Ishikawa (cell line): ENCODE results near the gene RSU1.

Experiments
- CEBPB ChIP-seq: IDR thresholded peaks from 2 replicates; pipeline ENCODE4 v1.6.1; 2012
- CREB1 ChIP-seq: IDR thresholded peaks from 2 replicates; pipeline ENCODE4 v1.6.1; 2012; ENCODE audit warnings: low read depth
- EGR1 ChIP-seq: IDR thresholded peaks from 2 replicates; pipeline ENCODE4 v1.6.1; 2012
- EP300 ChIP-seq: IDR thresholded peaks from 2 replicates; pipeline ENCODE4 v1.6.1; 2012; ENCODE audit warnings: borderline replicate concordance
- FOXM1 ChIP-seq: IDR thresholded peaks from 2 replicates; pipeline ENCODE4 v1.6.1; 2012; ENCODE audit warnings: low read depth, borderline replicate concordance
- MAX ChIP-seq: IDR thresholded peaks from 2 replicates; pipeline ENCODE4 v1.6.1; 2012
- NFIC ChIP-seq: IDR thresholded peaks from 2 replicates; pipeline ENCODE4 v1.6.1; 2012
- RAD21 ChIP-seq: IDR thresholded peaks from 2 replicates; pipeline ENCODE4 v1.6.1; 2012; ENCODE audit warnings: low read depth
- TAF1 ChIP-seq: IDR thresholded peaks from 2 replicates; pipeline ENCODE4 v1.6.1; 2012; ENCODE audit warnings: low read depth, mild to moderate bottlenecking
- TCF12 ChIP-seq: IDR thresholded peaks from 2 replicates; pipeline ENCODE4 v1.6.1; 2012; ENCODE audit warnings: low read depth
- TEAD4 ChIP-seq: IDR thresholded peaks from 2 replicates; pipeline ENCODE4 v1.6.1; 2012
- YY1 ChIP-seq: IDR thresholded peaks from 2 replicates; pipeline ENCODE4 v1.6.1; 2012; ENCODE audit warnings: low read depth
- TF ChIP-seq, protein P1 (sequence below): IDR thresholded peaks from 2 replicates; pipeline ENCODE4 v1.6.1; 2012; ENCODE audit warnings: low read depth, mild to moderate bottlenecking
- TF ChIP-seq, protein P2 (sequence below): IDR thresholded peaks from 2 replicates; pipeline ENCODE4 v1.6.1; 2012

DNA sequence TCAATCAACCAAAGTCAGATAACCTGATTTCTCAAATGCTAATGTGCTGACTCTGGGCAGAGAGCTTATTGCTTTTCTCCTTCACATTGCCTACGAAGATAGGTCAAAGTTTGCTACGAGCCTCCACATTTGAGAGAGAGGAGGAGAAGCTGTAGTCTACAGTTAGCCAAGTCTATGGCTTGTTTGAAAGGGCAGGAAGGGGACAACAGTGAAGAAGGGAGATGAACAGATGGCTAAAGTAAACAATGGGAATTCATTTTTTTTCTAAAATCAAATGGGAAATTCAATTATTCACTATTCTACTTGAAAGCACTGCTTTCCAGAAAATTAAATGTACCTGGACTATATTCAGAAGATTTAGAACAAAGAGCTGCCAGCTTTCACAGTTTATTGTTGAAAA is 168.9 kb downstream of the RSU1 start:
- TF ChIP-seq TCF12 (no peak), TAF1 (no peak), EGR1 (no peak), YY1 (no peak), MAX (no peak), EP300 (no peak), CEBPB (no peak), TEAD4 (no peak), CREB1 (no peak), FOXM1 (no peak), NFIC (no peak), RAD21 (no peak)
- TF ChIP-seq, protein P1, sequence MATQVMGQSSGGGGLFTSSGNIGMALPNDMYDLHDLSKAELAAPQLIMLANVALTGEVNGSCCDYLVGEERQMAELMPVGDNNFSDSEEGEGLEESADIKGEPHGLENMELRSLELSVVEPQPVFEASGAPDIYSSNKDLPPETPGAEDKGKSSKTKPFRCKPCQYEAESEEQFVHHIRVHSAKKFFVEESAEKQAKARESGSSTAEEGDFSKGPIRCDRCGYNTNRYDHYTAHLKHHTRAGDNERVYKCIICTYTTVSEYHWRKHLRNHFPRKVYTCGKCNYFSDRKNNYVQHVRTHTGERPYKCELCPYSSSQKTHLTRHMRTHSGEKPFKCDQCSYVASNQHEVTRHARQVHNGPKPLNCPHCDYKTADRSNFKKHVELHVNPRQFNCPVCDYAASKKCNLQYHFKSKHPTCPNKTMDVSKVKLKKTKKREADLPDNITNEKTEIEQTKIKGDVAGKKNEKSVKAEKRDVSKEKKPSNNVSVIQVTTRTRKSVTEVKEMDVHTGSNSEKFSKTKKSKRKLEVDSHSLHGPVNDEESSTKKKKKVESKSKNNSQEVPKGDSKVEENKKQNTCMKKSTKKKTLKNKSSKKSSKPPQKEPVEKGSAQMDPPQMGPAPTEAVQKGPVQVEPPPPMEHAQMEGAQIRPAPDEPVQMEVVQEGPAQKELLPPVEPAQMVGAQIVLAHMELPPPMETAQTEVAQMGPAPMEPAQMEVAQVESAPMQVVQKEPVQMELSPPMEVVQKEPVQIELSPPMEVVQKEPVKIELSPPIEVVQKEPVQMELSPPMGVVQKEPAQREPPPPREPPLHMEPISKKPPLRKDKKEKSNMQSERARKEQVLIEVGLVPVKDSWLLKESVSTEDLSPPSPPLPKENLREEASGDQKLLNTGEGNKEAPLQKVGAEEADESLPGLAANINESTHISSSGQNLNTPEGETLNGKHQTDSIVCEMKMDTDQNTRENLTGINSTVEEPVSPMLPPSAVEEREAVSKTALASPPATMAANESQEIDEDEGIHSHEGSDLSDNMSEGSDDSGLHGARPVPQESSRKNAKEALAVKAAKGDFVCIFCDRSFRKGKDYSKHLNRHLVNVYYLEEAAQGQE: no peak
- TF ChIP-seq, protein P2, sequence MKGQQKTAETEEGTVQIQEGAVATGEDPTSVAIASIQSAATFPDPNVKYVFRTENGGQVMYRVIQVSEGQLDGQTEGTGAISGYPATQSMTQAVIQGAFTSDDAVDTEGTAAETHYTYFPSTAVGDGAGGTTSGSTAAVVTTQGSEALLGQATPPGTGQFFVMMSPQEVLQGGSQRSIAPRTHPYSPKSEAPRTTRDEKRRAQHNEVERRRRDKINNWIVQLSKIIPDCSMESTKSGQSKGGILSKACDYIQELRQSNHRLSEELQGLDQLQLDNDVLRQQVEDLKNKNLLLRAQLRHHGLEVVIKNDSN: no peak
